Measurements from ENCODE around the gene TCEANC2.

The TCEANC2 gene

DNA sequence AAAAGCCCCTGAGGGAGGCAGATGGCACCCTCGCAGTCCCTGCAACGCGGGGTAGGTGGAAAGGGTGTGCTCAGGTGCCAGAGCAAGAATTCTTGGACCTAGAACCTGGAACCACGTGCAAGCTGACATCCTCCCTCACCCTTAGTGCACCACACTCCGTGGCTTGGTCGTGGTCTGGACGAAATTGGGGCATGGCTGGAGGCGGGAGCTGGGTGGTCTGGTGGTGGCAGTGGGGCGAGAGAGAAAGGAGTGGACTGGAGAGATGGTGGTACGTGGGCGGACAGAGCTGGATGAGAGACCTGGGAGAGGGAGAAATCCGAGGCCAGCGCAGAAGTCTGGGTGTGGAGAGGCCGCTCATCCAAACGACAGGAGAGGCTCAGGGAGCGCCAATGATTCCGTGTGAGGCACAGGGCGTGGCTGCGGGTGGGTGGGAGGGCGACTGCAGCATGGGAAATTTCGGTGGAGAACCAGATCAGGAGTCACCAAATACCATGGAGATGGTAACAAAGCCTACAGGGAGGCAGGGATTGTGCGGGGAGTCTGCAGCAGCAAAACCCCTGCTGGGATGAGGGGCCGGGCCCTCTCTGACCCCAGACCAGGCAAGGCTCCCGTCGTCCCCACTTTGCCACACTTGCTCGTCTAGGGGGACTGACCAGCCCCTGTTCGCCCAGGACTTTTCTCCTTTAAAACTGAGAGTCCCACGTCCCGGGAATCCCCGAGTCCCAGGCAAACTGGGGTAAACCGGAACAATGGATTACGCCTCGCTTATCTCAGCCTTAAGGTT lies 67.5 kb downstream of the TCEANC2 start:
- no peak for TF ChIP-seq POLR2A (IDR thresholded peaks at IDR 0.05; ENCODE audit: low read length)
- TF ChIP-seq GATA1 (IDR thresholded peaks at IDR 0.05; ENCODE audit: low read depth, low read length): no peak

DNA sequence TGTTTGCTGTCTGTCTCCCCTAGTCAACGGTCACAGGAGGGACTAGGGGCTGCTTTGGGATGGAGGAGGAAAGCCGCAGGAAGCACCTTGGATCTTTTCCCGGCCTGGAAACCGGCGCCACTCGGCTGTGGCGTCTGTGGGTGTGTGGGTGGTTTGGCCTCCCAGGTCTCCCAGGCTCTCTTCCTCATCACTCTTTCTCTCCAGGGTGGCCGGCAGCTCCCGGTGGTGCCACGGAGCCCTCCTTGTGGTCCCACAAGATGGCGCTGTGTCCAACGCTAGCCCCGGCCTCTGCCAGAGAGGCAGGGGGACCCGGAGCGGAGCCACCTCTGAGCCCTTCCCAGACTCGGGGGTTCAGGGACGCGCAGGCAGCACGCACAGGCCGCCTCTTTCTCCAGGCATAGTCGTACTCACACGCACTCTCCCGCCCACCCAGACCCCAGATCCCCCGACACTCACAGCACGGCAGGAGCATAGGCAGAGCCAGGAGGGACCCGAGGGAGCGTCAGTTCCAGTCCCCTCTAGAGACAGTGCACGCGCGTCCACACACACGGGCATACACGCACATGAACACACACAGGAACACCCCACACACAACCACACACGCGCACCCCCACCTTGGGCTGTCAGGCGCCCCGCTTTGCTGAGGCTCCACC lies 68.2 kb downstream of the TCEANC2 start:
- TF ChIP-seq POLR2A (IDR thresholded peaks at IDR 0.05; ENCODE audit: low read length) (no peak), GATA1 (IDR thresholded peaks at IDR 0.05; ENCODE audit: low read depth, low read length) (no peak)
- DNase-seq: peak; percentile 60 to 78

More for the DNA sequence above, 67.5 kb downstream of the TCEANC2 start:
- no peak for DNase-seq

DNA sequence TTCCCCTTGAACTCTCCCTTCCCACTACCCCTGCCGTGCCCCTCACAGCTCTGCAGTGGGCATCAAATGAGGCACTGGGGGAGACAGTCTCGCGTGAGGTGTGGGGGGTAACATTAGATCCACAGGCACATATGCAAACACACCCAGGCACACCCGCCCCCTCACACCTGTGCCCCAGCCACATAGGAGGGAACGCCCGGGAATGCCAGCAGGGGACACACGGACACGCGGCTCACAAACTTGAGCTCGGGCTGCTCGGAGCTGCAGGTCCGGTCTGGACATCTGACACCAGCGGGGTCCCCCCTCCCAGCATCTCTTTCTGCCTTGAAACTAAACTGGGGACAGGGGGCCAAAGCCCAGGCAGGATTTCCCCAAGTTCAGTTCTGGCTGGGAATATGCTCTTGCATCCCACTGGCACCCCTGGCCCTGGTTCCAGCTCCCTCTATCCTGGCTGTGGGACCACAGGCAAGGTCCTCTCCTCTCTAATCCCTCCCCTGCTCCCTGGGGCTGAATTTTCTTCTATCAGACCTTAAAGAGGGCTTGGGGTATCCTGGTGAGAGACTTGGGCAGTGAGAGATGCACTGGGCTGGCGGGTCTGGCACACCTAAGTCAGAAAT lies 68.8 kb downstream of the TCEANC2 start:
- DNase-seq: no peak
- TF ChIP-seq GATA1 (IDR thresholded peaks at IDR 0.05; ENCODE audit: low read depth, low read length): no peak
- no peak for TF ChIP-seq POLR2A (IDR thresholded peaks at IDR 0.05; ENCODE audit: low read length)

DNA sequence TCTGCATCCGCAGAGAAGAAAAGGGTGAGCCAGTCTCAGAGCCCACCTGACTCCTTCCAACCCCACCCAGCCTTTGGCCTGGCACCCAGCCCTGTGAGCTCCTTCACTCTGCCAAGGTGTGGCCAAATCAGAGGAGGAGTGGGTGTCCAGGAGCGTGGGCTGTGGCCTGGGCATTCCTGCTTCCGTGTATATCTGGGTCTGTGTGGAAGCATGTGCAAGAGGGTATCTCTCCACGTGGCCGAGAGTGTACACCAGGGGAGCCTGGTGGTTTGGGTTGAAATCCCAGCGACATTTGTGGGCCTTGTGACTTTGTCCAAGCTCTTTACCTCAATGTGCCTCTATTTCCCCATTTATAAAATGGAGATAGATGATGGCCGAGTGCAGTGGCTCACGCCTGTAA lies 69.6 kb downstream of the TCEANC2 start:
- no peak for TF ChIP-seq GATA1 (IDR thresholded peaks at IDR 0.05; ENCODE audit: low read depth, low read length)
- no peak for TF ChIP-seq POLR2A (IDR thresholded peaks at IDR 0.05; ENCODE audit: low read length)
- DNase-seq: no peak

DNA sequence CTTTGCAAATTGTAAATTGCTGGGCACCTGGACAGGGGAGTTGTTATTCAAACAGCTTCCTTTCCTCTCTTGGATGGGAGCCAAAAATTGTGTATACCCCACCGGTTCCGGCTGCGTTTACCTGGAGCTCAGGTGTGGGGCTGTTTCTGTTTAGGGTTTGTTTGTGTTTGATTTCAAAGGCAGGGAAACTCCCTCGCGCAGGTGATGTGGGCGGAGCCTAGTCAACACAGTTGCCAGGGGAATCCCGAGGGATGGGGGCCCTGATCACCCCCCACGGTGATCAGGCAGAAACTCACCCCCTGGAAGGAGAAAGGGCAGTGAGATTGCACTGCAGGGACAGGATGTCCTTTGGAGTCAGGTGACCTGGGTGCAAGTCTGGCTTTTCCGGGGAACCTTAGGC lies 71.1 kb downstream of the TCEANC2 start:
- TF ChIP-seq POLR2A (IDR thresholded peaks at IDR 0.05; ENCODE audit: low read length) (no peak), GATA1 (IDR thresholded peaks at IDR 0.05; ENCODE audit: low read depth, low read length) (no peak)

DNA sequence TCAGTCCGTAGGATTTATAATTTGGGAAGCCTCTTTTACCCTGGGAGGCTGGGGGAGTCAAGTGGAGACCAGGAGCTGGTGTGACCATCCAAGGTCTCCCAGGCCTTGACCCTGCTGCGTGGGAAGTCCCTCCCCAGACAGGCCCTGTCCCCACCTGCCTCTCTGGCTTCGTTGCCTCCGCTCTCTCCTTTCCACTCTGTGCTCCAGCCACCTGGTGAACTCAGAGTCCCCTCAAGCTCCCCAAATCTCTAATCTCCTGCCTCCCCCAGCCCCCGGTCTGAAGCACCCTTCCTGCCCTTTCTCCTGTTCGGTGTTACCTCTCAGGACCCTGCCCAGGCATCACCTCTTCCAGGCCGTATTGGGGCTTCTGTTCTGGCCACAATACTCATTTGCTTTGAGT lies 71.5 kb downstream of the TCEANC2 start:
- DNase-seq: no peak
- TF ChIP-seq POLR2A (IDR thresholded peaks at IDR 0.05; ENCODE audit: low read length) (no peak), GATA1 (IDR thresholded peaks at IDR 0.05; ENCODE audit: low read depth, low read length) (no peak)

More for the DNA sequence above, 71.1 kb downstream of the TCEANC2 start:
- no peak for DNase-seq

DNA sequence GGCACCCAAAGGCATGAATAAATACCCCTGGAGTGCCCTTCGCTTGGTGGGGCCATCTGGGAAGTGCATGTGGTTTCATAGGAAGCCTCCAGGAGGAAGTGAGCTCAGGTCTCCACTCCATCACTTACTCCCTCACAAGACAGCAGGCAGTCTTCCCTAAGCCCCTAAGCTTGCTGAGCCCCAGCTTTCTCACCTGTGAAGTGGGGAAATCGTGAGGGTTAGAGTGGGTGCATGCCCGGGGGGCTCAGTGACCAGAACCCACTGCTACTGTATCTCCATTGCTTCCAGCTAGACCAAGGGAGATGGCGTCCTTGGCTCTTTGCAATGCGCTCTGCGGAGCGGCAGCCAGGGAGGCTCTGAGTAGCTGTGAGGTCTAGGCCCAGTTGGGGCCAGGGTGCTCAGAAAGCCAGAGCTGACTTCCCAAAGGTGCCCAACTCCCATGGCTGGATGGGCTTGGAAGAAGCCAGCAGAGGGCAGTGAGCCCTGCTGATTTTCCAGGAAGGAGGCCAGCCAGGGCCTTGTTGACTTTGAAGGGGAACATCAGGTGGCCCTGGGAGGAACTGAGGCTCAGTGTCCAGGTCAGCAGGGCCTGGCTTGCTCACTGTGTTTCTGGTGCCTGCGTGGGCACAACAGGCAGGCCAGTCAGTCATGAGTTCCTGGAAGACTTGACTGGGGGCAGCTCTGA lies 72.1 kb downstream of the TCEANC2 start:
- peak in 1 of 2 experiments; percentile 14 for DNase-seq
- TF ChIP-seq GATA1 (IDR thresholded peaks at IDR 0.05; ENCODE audit: low read depth, low read length) (no peak), POLR2A (IDR thresholded peaks at IDR 0.05; ENCODE audit: low read length) (no peak)

DNA sequence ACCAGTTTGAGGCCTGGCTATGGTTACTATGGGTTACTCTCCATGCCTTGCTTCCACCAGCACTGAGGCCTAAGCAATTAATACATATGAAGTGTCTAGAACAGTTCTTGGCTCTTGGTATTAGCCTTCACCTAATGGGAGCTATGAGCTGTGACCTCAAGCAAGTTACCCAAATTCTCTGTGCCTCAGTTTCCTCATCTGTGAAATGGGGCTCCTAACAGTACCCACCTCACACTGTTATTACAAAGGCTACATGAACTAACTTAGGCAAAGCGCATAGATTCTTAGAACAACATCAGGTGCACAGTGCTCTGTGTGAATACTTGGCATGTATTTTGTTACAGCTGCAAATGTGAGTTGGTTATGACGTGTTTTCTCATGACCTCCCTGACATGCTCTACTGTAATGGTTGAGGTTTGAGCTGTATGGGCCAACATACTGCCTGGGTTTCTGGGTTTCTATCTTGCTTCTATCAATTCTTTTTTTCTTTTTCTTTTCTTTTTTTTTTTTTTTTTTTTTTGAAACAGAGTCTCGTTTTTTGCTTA lies 72.9 kb downstream of the TCEANC2 start:
- no peak for DNase-seq
- TF ChIP-seq POLR2A (IDR thresholded peaks at IDR 0.05; ENCODE audit: low read length) (no peak), GATA1 (IDR thresholded peaks at IDR 0.05; ENCODE audit: low read depth, low read length) (no peak)

DNA sequence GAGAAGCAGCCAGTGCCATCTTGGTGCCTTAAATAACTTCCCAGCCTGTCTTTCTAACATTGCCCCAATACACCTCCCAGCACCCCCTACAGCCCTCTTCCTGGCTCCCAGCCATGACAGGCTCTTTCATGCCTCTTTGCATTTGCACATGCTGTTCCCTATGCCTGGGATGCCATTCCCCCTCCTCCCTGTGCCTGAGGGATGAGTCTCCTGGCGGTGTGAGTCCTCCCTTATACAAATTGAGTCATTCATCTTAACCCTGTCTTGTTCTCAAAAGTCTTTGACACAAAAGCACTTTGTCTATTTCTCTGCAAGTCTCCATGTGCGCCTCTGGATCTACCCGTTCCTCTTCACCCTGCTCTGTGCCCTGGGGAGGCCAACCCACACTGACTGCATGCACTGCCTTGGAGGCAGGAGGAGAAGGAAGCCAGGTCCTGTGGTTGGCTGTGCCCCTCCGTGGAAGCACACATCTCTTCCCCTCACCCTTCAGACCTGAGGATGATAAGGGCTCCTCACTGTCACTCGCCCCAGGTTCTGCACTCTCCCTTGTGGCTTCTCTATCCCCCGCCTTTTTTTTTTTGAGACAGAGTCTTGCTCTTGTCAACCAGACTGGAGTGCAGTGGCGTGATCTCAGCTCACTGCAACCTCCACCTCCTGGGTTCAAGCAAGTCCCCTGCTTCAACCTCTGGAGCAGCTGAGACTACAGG lies 74.3 kb downstream of the TCEANC2 start:
- no peak for DNase-seq
- TF ChIP-seq GATA1 (IDR thresholded peaks at IDR 0.05; ENCODE audit: low read depth, low read length) (no peak), POLR2A (IDR thresholded peaks at IDR 0.05; ENCODE audit: low read length) (no peak)

DNA sequence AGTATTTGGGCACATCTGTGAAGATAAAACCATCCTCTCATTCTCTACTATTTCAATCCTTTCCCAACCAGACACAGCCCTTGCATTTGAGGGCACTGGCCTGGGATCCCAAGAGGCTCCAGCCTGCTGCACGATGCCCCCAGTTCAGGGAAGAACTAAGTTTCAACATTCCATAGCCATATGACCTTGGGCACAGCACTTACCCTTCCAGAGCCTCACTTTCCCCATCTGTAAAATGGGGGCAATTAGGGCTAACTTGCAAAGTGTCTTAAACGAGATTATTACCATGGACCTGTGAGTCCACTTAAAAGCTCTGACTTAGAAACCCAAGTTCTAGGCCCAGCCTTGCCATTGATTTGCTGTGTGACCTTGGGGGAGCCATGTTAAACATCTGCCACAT lies 76.5 kb downstream of the TCEANC2 start:
- DNase-seq: no peak
- TF ChIP-seq POLR2A (IDR thresholded peaks at IDR 0.05; ENCODE audit: low read length) (no peak), GATA1 (IDR thresholded peaks at IDR 0.05; ENCODE audit: low read depth, low read length) (no peak)

DNA sequence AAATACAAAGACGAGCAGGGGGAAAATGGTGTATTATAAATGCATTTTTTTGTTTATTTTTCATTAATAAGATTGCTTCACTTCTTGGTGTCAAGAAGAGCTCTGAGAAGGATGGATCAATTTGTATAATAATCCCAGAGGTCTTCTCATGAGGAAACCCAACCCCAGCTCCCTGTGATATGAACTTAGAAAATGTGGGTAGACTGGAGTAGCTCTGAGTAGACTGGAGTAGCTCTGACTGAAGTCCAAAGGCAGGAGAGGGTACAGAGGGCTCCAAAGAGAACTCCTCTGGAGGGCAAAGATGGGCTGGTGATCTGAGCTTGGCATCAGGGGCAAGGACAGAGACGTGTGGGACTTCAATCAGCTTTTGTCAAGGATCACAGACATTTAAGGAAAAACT lies 78.0 kb downstream of the TCEANC2 start:
- no peak for TF ChIP-seq POLR2A (IDR thresholded peaks at IDR 0.05; ENCODE audit: low read length)
- TF ChIP-seq GATA1 (IDR thresholded peaks at IDR 0.05; ENCODE audit: low read depth, low read length): no peak
- DNase-seq: no peak

DNA sequence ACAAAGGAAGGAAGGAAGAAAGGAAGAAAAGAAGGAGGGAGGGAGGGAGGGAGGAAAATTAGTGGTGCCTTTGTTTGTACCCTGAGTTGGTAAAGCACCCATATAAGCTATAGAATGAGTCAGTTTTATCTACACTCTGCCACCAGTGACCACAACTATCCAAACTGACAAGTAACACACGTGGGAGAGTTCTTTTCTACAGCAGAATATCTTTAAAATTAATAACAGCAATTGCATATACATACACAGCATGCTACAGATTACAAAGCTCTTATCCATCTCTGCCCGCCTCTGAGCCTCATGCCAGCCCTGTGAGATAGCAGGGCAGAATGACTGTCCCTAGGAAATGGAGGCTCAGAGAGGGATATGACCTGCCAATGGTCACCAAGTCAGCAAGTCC lies 79.1 kb downstream of the TCEANC2 start:
- TF ChIP-seq GATA1 (IDR thresholded peaks at IDR 0.05; ENCODE audit: low read depth, low read length) (no peak), POLR2A (IDR thresholded peaks at IDR 0.05; ENCODE audit: low read length) (peak; percentile 43)
- DNase-seq: peak; percentile 43 to 75

DNA sequence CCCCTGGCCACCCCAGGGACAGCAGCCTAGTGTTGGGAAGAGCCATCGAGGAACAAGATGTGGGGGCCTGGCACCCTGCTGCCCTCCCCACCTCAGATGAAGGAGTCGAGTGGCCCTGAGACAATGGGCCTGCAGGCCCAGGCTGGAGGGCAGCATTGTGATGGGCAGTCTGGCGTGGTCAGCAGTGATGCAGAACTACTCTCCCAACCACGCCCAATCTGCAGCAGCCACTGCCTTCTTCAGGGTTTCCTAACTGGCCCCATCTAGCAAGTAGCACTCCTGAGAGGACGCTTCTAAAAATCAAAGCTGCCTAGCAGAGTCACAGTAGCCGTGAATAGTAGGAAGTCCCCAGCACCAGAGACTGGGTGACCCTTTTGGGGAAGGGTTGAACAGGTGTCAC lies 80.9 kb downstream of the TCEANC2 start:
- no peak for DNase-seq
- TF ChIP-seq POLR2A (IDR thresholded peaks at IDR 0.05; ENCODE audit: low read length) (no peak), GATA1 (IDR thresholded peaks at IDR 0.05; ENCODE audit: low read depth, low read length) (no peak)
